SK-N-SH (cell line): ENCODE measurements around the gene UBXN6. TPM values are rescaled to one million over a fixed set of nuclear protein-coding genes. Genes with fewer than 3 reads are reported as not detected.

Experiments used
- CTCF ChIA-PET: fragments of 300-600, 350-600 bp; formaldehyde crosslinking; extraction: SDS; loops from one replicate; lab custom pipeline; 2021; lab: Yijun Ruan, JAX
- POLR2A ChIA-PET: fragments of 350-600 bp; sonication (Branson Sonifier 250); formaldehyde crosslinking; extraction: SDS; loops from one replicate; lab custom pipeline; 2020; ENCODE audit warnings: antibody characterized with exemption, inconsistent platforms; lab: Yijun Ruan, JAX
- DNase-seq: peaks from one replicate; pipeline ENCODE4 v3.0.0; 2012
- H2AFZ ChIP-seq: fragments of 200-600 bp; sonication (generic); 2 replicates; pipeline ENCODE4 v1.8.1; 2016; ENCODE audit warnings: antibody characterized with exemption, mild to moderate bottlenecking, low read depth
- H3F3A ChIP-seq: fragments of 200-600 bp; sonication (generic); replicated peaks from 2 replicates; pipeline ENCODE3; 2016; ENCODE audit warnings: antibody characterized with exemption, mild to moderate bottlenecking; ENCODE audit not compliant: insufficient read depth
- H3K27ac ChIP-seq, 2 experiments: fragments of 200-500 bp in 1 of 2; fragments of 200-600 bp in 1 of 2; sonication (Bioruptor generic) in 1 of 2; sonication (generic), shearing (Covaris generic) in 1 of 2; 2 replicates each; pipeline versions ENCODE4 v1.5.1 to v1.6.1; 2014 to 2016; ENCODE audit warnings: low read depth in 2 of 2, inconsistent platforms in 1 of 2, low read length in 1 of 2, mild to moderate bottlenecking in 1 of 2, mixed read lengths in 1 of 2
- H3K27me3 ChIP-seq: fragments of 200-600 bp; sonication (generic), shearing (Covaris generic); 2 replicates; pipeline ENCODE4 v1.6.1; 2016; ENCODE audit warnings: mixed run types; ENCODE audit not compliant: insufficient read depth
- H3K36me3 ChIP-seq, 2 experiments: fragments of 200-500 bp in 1 of 2; fragments of 200-600 bp in 1 of 2; sonication (Bioruptor generic) in 1 of 2; sonication (generic) in 1 of 2; replicated peaks in 1 of 2; 2 replicates each; pipeline versions ENCODE3 to v1.5.1; 2014 to 2016; ENCODE audit warnings: low read length in 1 of 2, mild to moderate bottlenecking in 1 of 2; ENCODE audit not compliant: insufficient read depth in 2 of 2, control insufficient read depth in 1 of 2
- H3K4me1 ChIP-seq, 2 experiments: fragments of 200-500 bp in 1 of 2; fragments of 200-600 bp in 1 of 2; sonication (Bioruptor generic) in 1 of 2; sonication (generic), shearing (Covaris generic) in 1 of 2; 2 replicates each; pipeline versions ENCODE4 v1.5.1 to v1.6.1; 2014 to 2016; ENCODE audit warnings: low read depth in 1 of 2, low read length in 1 of 2, mixed run types in 1 of 2; ENCODE audit not compliant: insufficient read depth in 2 of 2, control insufficient read depth in 1 of 2
- H3K4me2 ChIP-seq: fragments of 200-600 bp; sonication (generic), shearing (Covaris generic); 2 replicates; pipeline ENCODE4 v1.6.1; 2017; ENCODE audit warnings: mixed run types
- H3K4me3 ChIP-seq, 2 experiments: fragments of 200-500 bp in 1 of 2; fragments of 200-600 bp in 1 of 2; sonication (Bioruptor generic) in 1 of 2; sonication (generic), shearing (Covaris generic) in 1 of 2; 2 replicates each; pipeline versions ENCODE4 v1.5.1 to v1.8.1; 2014 to 2016; ENCODE audit warnings: low read depth in 2 of 2, inconsistent platforms in 1 of 2, low read length in 1 of 2, mild to moderate bottlenecking in 1 of 2, mixed read lengths in 1 of 2, moderate library complexity in 1 of 2
- H3K79me2 ChIP-seq: fragments of 200-600 bp; sonication (generic); 2 replicates; pipeline ENCODE4 v1.8.1; 2017; ENCODE audit warnings: mild to moderate bottlenecking; ENCODE audit not compliant: insufficient read depth
- H3K9ac ChIP-seq: fragments of 200-600 bp; sonication (generic); 2 replicates; pipeline ENCODE4 v1.6.1; 2017; ENCODE audit warnings: mixed run types
- H3K9me2 ChIP-seq: fragments of 200-600 bp; sonication (generic); 2 replicates; pipeline ENCODE4 v1.6.1; 2017; ENCODE audit warnings: mixed run types
- H3K9me3 ChIP-seq: fragments of 200-600 bp; sonication (generic); 2 replicates; pipeline ENCODE4 v1.6.1; 2017; ENCODE audit warnings: mixed run types, mild to moderate bottlenecking, moderate library complexity
- H4K20me1 ChIP-seq: fragments of 200-600 bp; sonication (generic); 2 replicates; pipeline ENCODE4 v1.6.1; 2017; ENCODE audit warnings: mild to moderate bottlenecking, mixed run types; ENCODE audit not compliant: insufficient read depth
- CHD2 ChIP-seq: fragments of 150-350 bp; IDR thresholded peaks from 2 replicates; pipeline ENCODE4 v1.6.1; 2018; ENCODE audit warnings: low read length; ENCODE audit not compliant: partially characterized antibody
- FOXJ3 ChIP-seq: sonication (generic); formaldehyde crosslinking; IDR thresholded peaks from 2 replicates; pipeline ENCODE4 v1.5.1; 2020; ENCODE audit warnings: mild to moderate bottlenecking, missing genetic modification reagents
- GATA2 ChIP-seq: sonication (generic); formaldehyde crosslinking; IDR thresholded peaks from 2 replicates; pipeline ENCODE4 v1.5.0; 2020; ENCODE audit warnings: mild to moderate bottlenecking, missing genetic modification reagents
- MEF2A ChIP-seq: IDR thresholded peaks from 2 replicates; pipeline ENCODE4 v1.4.0; 2012; ENCODE audit warnings: low read depth, borderline replicate concordance
- NRF1 ChIP-seq: IDR thresholded peaks from 2 replicates; pipeline ENCODE4 v1.6.1; 2012; ENCODE audit warnings: low read depth, mild to moderate bottlenecking, low read length
- RFX5 ChIP-seq: IDR thresholded peaks from 2 replicates; pipeline ENCODE4 v1.6.1; 2012; ENCODE audit warnings: mild to moderate bottlenecking, improper control_type of control experiment, low read length
- RXRA ChIP-seq: IDR thresholded peaks from 2 replicates; pipeline ENCODE4 v1.4.0; 2012; ENCODE audit warnings: low read depth, mild to moderate bottlenecking, borderline replicate concordance
- SIN3A ChIP-seq: IDR thresholded peaks from 2 replicates; pipeline ENCODE4 v1.6.1; 2012; ENCODE audit warnings: low read depth, mild to moderate bottlenecking, low read length, moderate library complexity, borderline replicate concordance
- TCF12 ChIP-seq: IDR thresholded peaks from 2 replicates; pipeline ENCODE4 v1.4.0; 2012
- YY1 ChIP-seq: IDR thresholded peaks from 2 replicates; pipeline ENCODE4 v1.4.0; 2012; ENCODE audit warnings: low read depth, mild to moderate bottlenecking
- WGBS: methylation state at CpG from one replicate; pipeline ENCODE4 v1.1.6; 2017; ENCODE audit warnings: low lambda C conversion rate; 5-methylcytosine and 5-hydroxymethylcytosine counted together
- polyA plus RNA-seq, 3 experiments: library from polyadenylated mRNA; depleted of rRNA; stranded (reverse); fragments of >200 nt; gene quantifications; 2 replicates each; pipeline ENCODE4 v1.2.3, GENCODE V29; 2012
- TF ChIP-seq, protein P1 (sequence below): IDR thresholded peaks from 2 replicates; pipeline ENCODE4; 2012
- TF ChIP-seq, protein P2 (sequence below): IDR thresholded peaks from 2 replicates; pipeline ENCODE4 v1.4.0; 2012; ENCODE audit warnings: low read depth
- TF ChIP-seq, protein P3 (sequence below): IDR thresholded peaks from 2 replicates; pipeline ENCODE4 v1.6.1; 2012; ENCODE audit warnings: mild to moderate bottlenecking, low read depth, low read length, moderate library complexity
- TF ChIP-seq, protein P4 (sequence below): IDR thresholded peaks from 2 replicates; pipeline ENCODE4 v1.4.0; 2012; ENCODE audit warnings: low read depth, borderline replicate concordance

Gene UBXN6
- polyA plus RNA-seq, 1 of the 3 experiments (the other 2 are of a cell fraction), result 110 TPM

DNA sequence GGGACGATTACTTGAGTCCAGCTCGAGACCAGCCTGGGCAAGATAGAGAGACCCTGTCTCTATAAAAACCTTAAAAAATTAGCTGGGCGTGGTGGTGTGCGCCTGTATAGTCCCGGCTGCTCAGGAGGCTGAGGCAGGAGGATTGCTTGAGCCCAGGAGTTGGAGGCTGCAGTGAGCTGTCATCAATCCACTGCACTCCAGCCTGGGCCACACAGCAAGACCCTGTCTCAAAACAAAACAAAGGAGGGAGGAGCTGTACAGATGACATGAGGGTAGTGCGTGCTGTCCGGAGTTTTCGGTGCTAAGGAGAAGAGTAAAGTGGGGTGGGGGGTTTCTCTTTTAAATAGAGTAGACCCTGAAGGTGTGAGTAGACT, 37.1 kb upstream of the UBXN6 start:
- Histone ChIP-seq H3K9ac (no peak overlapping the region), H3K27ac (no peak overlapping the region), H3K4me1 (no peaks in the 10 kb centered on the region), H2AFZ (no peak overlapping the region), H3K36me3 (peaks cover 15 to 41% of the 10 kb centered on the region in 2 experiments), H3K4me2 (no peak overlapping the region), H3K79me2 (no peaks in the 10 kb centered on the region; the same call in 1 of the 2 replicates), H3K9me3 (no peaks in the 10 kb centered on the region), H3F3A (no peaks in the 10 kb centered on the region), H3K27me3 (no peaks in the 10 kb centered on the region), H3K4me3 (no peak overlapping the region), H4K20me1 (no peaks in the 10 kb centered on the region), H3K9me2 (no peaks in the 10 kb centered on the region)
- TF ChIP-seq YY1 (no peak), RFX5 (no peak), SIN3A (no peak), TCF12 (no peak), MEF2A (no peak), CHD2 (no peak), FOXJ3 (CRISPR knock-in tag) (no peak), GATA2 (CRISPR knock-in tag) (no peak), NRF1 (no peak), RXRA (no peak)
- TF ChIP-seq, protein P1, sequence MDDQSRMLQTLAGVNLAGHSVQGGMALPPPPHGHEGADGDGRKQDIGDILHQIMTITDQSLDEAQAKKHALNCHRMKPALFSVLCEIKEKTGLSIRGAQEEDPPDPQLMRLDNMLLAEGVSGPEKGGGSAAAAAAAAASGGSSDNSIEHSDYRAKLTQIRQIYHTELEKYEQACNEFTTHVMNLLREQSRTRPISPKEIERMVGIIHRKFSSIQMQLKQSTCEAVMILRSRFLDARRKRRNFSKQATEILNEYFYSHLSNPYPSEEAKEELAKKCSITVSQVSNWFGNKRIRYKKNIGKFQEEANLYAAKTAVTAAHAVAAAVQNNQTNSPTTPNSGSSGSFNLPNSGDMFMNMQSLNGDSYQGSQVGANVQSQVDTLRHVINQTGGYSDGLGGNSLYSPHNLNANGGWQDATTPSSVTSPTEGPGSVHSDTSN, result no peak
- TF ChIP-seq, protein P2, sequence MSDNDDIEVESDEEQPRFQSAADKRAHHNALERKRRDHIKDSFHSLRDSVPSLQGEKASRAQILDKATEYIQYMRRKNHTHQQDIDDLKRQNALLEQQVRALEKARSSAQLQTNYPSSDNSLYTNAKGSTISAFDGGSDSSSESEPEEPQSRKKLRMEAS, result no peak
- TF ChIP-seq, protein P3, sequence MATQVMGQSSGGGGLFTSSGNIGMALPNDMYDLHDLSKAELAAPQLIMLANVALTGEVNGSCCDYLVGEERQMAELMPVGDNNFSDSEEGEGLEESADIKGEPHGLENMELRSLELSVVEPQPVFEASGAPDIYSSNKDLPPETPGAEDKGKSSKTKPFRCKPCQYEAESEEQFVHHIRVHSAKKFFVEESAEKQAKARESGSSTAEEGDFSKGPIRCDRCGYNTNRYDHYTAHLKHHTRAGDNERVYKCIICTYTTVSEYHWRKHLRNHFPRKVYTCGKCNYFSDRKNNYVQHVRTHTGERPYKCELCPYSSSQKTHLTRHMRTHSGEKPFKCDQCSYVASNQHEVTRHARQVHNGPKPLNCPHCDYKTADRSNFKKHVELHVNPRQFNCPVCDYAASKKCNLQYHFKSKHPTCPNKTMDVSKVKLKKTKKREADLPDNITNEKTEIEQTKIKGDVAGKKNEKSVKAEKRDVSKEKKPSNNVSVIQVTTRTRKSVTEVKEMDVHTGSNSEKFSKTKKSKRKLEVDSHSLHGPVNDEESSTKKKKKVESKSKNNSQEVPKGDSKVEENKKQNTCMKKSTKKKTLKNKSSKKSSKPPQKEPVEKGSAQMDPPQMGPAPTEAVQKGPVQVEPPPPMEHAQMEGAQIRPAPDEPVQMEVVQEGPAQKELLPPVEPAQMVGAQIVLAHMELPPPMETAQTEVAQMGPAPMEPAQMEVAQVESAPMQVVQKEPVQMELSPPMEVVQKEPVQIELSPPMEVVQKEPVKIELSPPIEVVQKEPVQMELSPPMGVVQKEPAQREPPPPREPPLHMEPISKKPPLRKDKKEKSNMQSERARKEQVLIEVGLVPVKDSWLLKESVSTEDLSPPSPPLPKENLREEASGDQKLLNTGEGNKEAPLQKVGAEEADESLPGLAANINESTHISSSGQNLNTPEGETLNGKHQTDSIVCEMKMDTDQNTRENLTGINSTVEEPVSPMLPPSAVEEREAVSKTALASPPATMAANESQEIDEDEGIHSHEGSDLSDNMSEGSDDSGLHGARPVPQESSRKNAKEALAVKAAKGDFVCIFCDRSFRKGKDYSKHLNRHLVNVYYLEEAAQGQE, result no peak
- TF ChIP-seq, protein P4, sequence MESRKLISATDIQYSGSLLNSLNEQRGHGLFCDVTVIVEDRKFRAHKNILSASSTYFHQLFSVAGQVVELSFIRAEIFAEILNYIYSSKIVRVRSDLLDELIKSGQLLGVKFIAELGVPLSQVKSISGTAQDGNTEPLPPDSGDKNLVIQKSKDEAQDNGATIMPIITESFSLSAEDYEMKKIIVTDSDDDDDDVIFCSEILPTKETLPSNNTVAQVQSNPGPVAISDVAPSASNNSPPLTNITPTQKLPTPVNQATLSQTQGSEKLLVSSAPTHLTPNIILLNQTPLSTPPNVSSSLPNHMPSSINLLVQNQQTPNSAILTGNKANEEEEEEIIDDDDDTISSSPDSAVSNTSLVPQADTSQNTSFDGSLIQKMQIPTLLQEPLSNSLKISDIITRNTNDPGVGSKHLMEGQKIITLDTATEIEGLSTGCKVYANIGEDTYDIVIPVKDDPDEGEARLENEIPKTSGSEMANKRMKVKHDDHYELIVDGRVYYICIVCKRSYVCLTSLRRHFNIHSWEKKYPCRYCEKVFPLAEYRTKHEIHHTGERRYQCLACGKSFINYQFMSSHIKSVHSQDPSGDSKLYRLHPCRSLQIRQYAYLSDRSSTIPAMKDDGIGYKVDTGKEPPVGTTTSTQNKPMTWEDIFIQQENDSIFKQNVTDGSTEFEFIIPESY, result no peak
- ChIA-PET POLR2A (interaction anchor here (1.4 kb wide), 1 partner anchor 9 kb away, joined by 3 read pairs; no protein-coding TSS in a partner anchor), CTCF (interaction anchor here (1.0 kb wide), 1 partner anchor 30 kb away, joined by 5 read pairs; no protein-coding TSS in a partner anchor)
- DNase-seq, result no peak
- WGBS, result 98% methylated on average over 8 of the region's 8 CpGs
